ENCODE data around the gene ZNF345. TPM values are rescaled to one million over a fixed set of nuclear protein-coding genes. Genes with fewer than 3 reads are reported as not detected.

ZNF345 gene
- polyA plus RNA-seq, 1 donor from 2014 or later = 20.9 TPM

DNA sequence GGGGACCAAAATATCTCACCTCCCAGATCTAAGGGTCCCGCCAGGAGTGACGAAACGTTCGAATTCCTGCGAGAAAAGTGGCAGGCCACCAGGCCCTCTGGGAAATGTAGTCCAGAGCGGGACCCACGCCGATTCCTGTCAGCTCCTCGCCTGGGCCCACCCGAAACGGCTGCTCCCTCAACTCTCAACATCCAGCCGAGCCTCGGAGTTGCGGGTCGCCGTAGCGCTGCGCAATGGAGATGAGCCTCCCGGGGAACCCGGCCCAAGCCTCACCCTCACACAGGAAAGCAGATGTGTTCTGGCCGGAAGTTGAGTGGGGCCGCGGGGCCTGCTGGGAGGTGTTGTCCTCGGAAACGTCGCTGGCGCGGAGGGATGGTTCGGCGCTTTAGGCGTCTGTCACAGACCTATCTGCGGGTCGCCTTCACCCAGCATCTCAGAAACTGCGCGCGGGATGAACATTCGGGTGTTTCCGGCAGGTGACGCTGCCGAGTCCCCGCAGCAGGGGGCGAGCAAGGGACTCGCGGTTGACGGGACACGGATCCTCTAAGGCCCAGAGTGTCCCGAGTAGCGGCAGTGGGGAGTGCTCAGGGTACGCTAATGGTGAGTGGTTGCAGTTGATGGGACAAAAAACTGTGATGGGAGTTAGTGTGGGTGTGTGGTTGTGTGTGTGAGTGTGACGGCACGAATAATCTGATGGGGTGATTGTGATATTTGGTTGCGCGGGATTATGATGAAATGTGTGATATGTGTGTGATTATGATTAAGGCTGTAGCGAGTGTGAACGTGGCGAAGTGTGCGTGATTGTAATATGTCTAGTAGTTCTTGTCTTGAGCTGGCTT lies 65.5 kb downstream of the ZNF345 start, which contains the start of the genes ZNF568 and ZNF829:
TSS of gene ZNF568 (plus strand) at position 341 of the 839 bp plus-strand sequence. CDS start 6,439 bp downstream, outside the sequence.
TSS of gene ZNF829 (minus strand) at position 300 of the 839 bp plus-strand sequence. CDS start 1,124 bp downstream, outside the sequence.
- peak within 1 kb of the TSS; percentile 69 for H3K4me3 ChIP-seq (ENCODE audit: low read length)
- H3K9ac ChIP-seq (ENCODE audit: low read length) = peak within 1 kb of the TSS; percentile 66
- H2AFZ ChIP-seq (ENCODE audit: low read depth, low read length) = peak within 1 kb of the TSS; percentile 54
- no peaks in the 10 kb centered on the region for H3K27me3 ChIP-seq (ENCODE audit: insufficient read depth, low read depth, low read length)
- H4K20me1 ChIP-seq (ENCODE audit: insufficient read depth) = no peaks in the 10 kb centered on the region
- no peaks in the 10 kb centered on the region for H3K9me2 ChIP-seq (ENCODE audit: insufficient read depth, low read length)
- peak within 1 kb of the TSS; percentile 38 for H3K4me2 ChIP-seq (ENCODE audit: low read length)
- TF ChIP-seq RAD21 (conservative IDR thresholded peaks at IDR 0.05) (peak; percentile 58), EZH2 (IDR thresholded peaks at IDR 0.05; ENCODE audit: borderline replicate concordance, insufficient read depth, low read length, poor library complexity, severe bottlenecking) (no peak), POLR2AphosphoS5 (IDR thresholded peaks at IDR 0.05) (peak; percentile 56), SMC3 (conservative IDR thresholded peaks at IDR 0.05; ENCODE audit: poor library complexity) (peak; percentile 70), MXI1 (conservative IDR thresholded peaks at IDR 0.05; ENCODE audit: poor library complexity, severe bottlenecking) (peak; percentile 81), TAF1 (IDR thresholded peaks at IDR 0.05; ENCODE audit: low read depth) (no peak), EP300 (conservative IDR thresholded peaks at IDR 0.05; ENCODE audit: poor library complexity, severe bottlenecking) (peak; percentile 48), CTCF (IDR thresholded peaks at IDR 0.05; ENCODE audit: poor library complexity, severe bottlenecking) (peak; percentile 86)
- TF ChIP-seq, protein P1, sequence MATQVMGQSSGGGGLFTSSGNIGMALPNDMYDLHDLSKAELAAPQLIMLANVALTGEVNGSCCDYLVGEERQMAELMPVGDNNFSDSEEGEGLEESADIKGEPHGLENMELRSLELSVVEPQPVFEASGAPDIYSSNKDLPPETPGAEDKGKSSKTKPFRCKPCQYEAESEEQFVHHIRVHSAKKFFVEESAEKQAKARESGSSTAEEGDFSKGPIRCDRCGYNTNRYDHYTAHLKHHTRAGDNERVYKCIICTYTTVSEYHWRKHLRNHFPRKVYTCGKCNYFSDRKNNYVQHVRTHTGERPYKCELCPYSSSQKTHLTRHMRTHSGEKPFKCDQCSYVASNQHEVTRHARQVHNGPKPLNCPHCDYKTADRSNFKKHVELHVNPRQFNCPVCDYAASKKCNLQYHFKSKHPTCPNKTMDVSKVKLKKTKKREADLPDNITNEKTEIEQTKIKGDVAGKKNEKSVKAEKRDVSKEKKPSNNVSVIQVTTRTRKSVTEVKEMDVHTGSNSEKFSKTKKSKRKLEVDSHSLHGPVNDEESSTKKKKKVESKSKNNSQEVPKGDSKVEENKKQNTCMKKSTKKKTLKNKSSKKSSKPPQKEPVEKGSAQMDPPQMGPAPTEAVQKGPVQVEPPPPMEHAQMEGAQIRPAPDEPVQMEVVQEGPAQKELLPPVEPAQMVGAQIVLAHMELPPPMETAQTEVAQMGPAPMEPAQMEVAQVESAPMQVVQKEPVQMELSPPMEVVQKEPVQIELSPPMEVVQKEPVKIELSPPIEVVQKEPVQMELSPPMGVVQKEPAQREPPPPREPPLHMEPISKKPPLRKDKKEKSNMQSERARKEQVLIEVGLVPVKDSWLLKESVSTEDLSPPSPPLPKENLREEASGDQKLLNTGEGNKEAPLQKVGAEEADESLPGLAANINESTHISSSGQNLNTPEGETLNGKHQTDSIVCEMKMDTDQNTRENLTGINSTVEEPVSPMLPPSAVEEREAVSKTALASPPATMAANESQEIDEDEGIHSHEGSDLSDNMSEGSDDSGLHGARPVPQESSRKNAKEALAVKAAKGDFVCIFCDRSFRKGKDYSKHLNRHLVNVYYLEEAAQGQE (IDR thresholded peaks at IDR 0.05; ENCODE audit: borderline replicate concordance) = peak; percentile 31
- H3K27ac ChIP-seq (ENCODE audit: low read length) = peak within 1 kb of the TSS; percentile 69
- H3K9me3 ChIP-seq (ENCODE audit: low read length) = no peaks in the 10 kb centered on the region
- no peaks in the 10 kb centered on the region for H3F3A ChIP-seq (ENCODE audit: insufficient read depth, low read length, poor library complexity, severe bottlenecking)
- H3K79me2 ChIP-seq (replicated peaks; ENCODE audit: insufficient read depth, low read length) = no peaks in the 10 kb centered on the region
- peaks cover 11% of the 10 kb centered on the region for H3K36me3 ChIP-seq (ENCODE audit: insufficient read depth, low read length)

- Histone ChIP-seq H3F3A (ENCODE audit: insufficient read depth, low read length, poor library complexity, severe bottlenecking) (no peaks in the 10 kb centered on the region), H3K4me2 (ENCODE audit: low read length) (peak overlapping the region; percentile 38), H3K27me3 (ENCODE audit: insufficient read depth, low read depth, low read length) (no peaks in the 10 kb centered on the region), H2AFZ (ENCODE audit: low read depth, low read length) (peak overlapping the region; percentile 54), H3K36me3 (ENCODE audit: insufficient read depth, low read length) (peaks cover 11% of the 10 kb centered on the region), H3K79me2 (replicated peaks; ENCODE audit: insufficient read depth, low read length) (no peaks in the 10 kb centered on the region), H3K27ac (ENCODE audit: low read length) (peak overlapping the region; percentile 69), H3K9me3 (ENCODE audit: low read length) (no peaks in the 10 kb centered on the region), H3K9ac (ENCODE audit: low read length) (peak overlapping the region; percentile 66), H3K9me2 (ENCODE audit: insufficient read depth, low read length) (no peaks in the 10 kb centered on the region), H4K20me1 (ENCODE audit: insufficient read depth) (no peaks in the 10 kb centered on the region), H3K4me3 (ENCODE audit: low read length) (peak overlapping the region; percentile 69)
- TF ChIP-seq EZH2 (IDR thresholded peaks at IDR 0.05; ENCODE audit: borderline replicate concordance, insufficient read depth, low read length, poor library complexity, severe bottlenecking) (no peak), CTCF (IDR thresholded peaks at IDR 0.05; ENCODE audit: poor library complexity, severe bottlenecking) (no peak), EP300 (conservative IDR thresholded peaks at IDR 0.05; ENCODE audit: poor library complexity, severe bottlenecking) (no peak), RAD21 (conservative IDR thresholded peaks at IDR 0.05) (no peak), MXI1 (conservative IDR thresholded peaks at IDR 0.05; ENCODE audit: poor library complexity, severe bottlenecking) (no peak)
Observed at GRCh38 chr19:36916991-36917390, 66.3 kb downstream of the ZNF345 start.
